C4-2B (cell line): ENCODE results near the gene TRIO.

ENCODE experiments used
- CTCF ChIP-seq: fragments of 450-650 bp; conservative IDR thresholded peaks from 2 replicates; pipeline ENCODE4 v1.5.1; 2017; ENCODE audit warnings: mild to moderate bottlenecking
- ZFX ChIP-seq: fragments of 450-650 bp; IDR thresholded peaks from 2 replicates; pipeline ENCODE4 v1.6.1; 2017

- TF ChIP-seq CTCF (no peak), ZFX (no peak)
Measured at GRCh38 chr5:14451871-14452270, 308.7 kb downstream of the TRIO start.
